GM18520 (cell line): ENCODE data around the gene ANGPT4.
"Not testable (repeated sequence)": the region's sequence is repeated elsewhere in the genome, so short reads cannot be mapped to it uniquely, and the experiment has no call there.

Source experiments
- ATAC-seq: cut with Tn5 transposase; IDR thresholded peaks from one replicate; pipeline ENCODE4 v1.9.1; 2021; ENCODE audit not compliant: unreplicated experiment

Gene ANGPT4

DNA sequence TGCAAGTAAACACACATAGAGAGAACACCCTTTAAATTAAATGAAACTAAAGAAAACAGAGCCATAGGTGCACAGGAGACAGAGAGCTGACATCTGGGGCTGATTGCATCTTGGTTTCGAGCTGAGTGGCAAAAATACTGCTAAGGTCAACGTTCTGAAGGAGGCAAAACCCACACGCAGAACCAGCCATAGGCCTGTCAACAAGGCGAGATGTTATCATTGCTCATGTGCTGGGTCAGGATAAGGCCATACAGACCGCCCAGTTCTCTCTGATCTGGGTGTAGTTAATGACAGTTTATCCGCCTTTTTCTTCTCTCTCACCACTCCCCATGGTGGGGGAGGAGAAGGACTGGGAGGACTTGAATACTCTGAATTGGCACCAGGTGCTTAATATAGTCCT is 87.1 kb downstream of the ANGPT4 start:
- no peak for ATAC-seq

DNA sequence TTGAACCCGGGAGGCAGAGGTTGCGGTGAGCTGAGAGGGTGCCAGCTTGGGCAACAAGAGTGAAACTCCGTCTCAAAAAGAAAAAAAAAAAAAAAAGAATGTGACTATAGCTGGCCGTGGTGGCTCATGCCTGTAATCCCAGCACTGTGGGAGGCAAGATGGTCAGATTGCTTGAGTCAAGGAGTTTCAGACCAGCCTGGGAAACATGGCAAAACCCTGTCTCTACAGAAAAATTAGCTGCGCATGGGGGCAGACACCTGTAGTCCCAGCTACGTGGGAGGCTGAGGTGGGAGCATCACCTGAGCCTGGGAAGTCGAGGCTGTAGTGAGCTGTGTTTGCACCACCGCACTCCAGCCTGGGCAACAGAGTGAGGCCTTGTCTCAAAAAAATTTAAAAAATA is 88.2 kb downstream of the ANGPT4 start:
- ATAC-seq = not testable (repeated sequence)

DNA sequence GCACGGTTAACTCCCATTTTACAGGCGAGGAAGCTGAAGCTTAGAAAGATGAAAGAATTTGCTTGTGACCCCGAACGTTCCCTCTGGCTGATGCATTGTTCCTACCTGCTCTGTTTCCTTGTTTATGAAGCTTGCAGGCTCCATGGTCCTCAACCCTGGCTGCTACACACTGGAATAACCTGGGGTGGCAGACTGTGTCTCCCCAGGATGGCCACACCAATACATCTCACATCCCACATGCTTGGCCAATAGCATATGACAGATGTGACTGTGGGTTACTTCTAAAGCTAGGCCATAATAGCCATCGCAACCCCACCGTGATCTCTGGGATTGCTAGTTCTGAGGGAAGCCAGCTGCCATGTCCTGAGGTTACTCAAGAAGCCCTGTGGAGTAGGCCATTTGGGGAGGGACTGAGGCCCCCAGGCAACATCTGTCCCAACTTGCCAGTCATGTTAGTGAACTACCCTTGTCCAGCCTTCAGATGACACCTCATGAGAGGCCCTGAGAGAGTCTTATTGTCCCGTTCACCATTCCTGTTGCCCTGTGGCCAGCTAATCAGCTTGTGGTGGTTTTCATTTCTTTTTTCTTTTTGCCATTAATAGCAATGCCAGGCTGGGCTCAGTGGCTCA is 89.3 kb downstream of the ANGPT4 start:
- no peak for ATAC-seq

DNA sequence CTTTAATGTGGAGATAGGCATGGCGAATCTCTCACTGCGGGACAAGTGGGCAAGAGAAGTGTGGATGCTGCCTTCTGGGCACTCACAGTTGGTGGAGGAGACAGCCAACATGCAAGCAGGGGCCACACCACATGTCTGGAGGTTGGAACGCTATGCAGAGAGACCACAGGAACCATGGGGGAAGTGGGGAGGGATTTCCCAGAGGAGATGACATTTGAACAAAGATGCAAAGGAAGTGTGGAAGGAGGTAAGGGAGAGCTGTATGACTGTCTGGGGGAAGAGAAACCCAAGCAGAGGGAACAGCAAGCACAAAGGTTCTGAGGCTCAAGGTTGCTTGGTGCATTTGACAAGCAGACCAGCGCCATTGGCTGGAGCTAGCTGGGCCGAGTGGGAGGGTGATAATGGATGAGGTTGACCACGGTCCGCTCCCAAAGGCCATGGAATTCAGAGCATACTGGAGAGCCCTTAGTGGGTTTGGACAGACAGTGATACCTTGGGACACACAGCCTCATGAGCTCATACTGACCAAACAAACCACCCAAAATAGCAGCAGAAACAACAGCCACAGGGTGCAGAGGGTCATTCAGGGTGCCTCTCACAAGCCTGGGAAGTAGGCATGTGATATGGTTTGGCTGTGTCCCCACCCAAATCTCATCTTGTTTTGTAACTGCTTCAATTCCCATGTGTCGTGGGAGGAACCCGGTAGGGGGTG is 90.3 kb downstream of the ANGPT4 start:
- ATAC-seq = no peak

- no peak for ATAC-seq
Measured at GRCh38 chr20:824916-825315, 91.2 kb downstream of the ANGPT4 start.

DNA sequence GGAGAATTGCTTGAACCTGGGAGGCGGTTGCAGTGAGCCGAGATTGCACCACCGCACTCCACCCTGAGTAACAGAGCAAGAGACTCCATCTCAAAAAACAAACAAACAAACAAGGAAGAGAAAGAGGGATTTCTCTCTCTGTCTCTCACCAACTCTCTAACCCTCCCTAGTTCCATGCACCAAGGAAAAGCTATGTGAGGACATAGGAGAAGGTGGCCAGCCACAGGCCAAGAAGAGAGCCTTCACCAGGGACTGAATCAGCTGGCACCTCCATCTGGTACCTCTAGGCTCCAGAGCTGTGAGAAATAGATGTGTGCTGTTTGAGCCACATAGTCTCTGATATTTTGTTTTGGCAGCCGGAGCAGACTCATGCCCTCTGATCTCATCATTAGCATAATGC is 91.6 kb downstream of the ANGPT4 start:
- ATAC-seq = no peak

DNA sequence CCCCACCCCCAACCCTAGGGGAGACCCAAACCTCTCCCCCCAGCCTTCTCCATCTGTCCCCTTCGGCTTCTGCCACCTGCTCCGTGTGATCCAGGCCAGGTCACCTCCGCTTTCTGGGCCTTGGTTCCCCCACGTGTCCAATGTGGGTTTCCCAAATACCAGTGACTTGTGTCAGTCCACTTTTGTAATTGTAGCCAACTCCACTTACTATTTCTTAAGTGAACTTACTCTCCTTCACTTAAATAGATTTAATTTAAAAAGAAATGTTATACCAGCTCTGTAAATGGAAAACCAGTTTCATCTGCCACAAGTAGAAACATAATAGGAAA is 92.6 kb downstream of the ANGPT4 start:
- no peak for ATAC-seq

- no peak for ATAC-seq
Measured at GRCh38 chr20:822651-823573, 93.2 kb downstream of the ANGPT4 start.

- no peak for ATAC-seq
Measured at GRCh38 chr20:821731-822065, 94.4 kb downstream of the ANGPT4 start.

- ATAC-seq = no peak
Measured at GRCh38 chr20:821046-821730, 94.9 kb downstream of the ANGPT4 start.

GRCh38 chr20:820323-820953 is 95.7 kb downstream of the ANGPT4 start:
- no peak for ATAC-seq
